ENCODE data around the gene MAMLD1. TPM values are rescaled to one million over a fixed set of nuclear protein-coding genes. Genes with fewer than 3 reads are reported as not detected.

Gene MAMLD1
- total and polyA plus RNA-seq, 2 experiments from 2014 or later, result 4.1 to 9.0 TPM

DNA sequence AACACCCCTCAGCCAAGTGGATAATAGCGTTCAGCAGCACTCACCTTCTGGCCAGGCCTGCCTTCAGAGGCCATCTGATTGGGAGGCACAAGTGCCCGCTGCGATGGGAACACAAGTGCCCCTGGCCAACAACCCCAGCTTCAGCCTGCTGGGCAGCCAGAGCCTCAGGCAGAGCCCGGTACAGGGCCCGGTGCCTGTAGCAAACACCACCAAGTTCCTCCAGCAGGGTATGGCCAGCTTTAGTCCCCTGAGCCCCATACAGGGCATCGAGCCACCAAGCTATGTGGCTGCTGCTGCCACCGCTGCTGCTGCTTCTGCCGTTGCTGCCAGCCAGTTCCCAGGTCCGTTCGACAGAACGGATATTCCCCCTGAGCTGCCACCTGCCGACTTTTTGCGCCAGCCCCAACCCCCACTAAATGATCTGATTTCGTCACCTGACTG is 149.4 kb downstream of the MAMLD1 start:
- Histone ChIP-seq H3K36me3 (ENCODE audit: low read depth) (no peaks in the 10 kb centered on the region), H3K4me3 (no peak overlapping the region), H3K27ac (no peak overlapping the region), H2AFZ (no peak overlapping the region), H3K9ac (no peak overlapping the region), H3K9me3 (ENCODE audit: low read depth) (no peaks in the 10 kb centered on the region), H3K4me2 (ENCODE audit: unreplicated experiment) (no peak overlapping the region), H3K27me3 (replicated peaks; ENCODE audit: insufficient read depth) (no peaks in the 10 kb centered on the region), H3K9me2 (ENCODE audit: insufficient read depth) (no peaks in the 10 kb centered on the region), H4K20me1 (ENCODE audit: insufficient read depth) (no peaks in the 10 kb centered on the region), H3K79me2 (ENCODE audit: insufficient read depth) (no peaks in the 10 kb centered on the region), H3K4me1 (ENCODE audit: insufficient read depth) (peaks cover 5% of the 10 kb centered on the region), H3F3A (ENCODE audit: insufficient read depth) (no peaks in the 10 kb centered on the region)
- in situ Hi-C loops (cut with MboI), result no loop called here
- TF ChIP-seq EZH2 (IDR thresholded peaks at IDR 0.05; ENCODE audit: insufficient read depth, poor library complexity, severe bottlenecking), result no peak
- TF ChIP-seq EZH2phosphoT487 (IDR thresholded peaks at IDR 0.05; ENCODE audit: insufficient read depth, low read depth), result no peak
- 84 to 85% methylated on average over 11 to 13 of the region's 14 CpGs for WGBS, 2 experiments (ENCODE audit: low coverage in 1 of 2, low lambda C conversion rate in 2 of 2, missing lambda C conversion rate in 2 of 2)
- no peak for DNase-seq

DNA sequence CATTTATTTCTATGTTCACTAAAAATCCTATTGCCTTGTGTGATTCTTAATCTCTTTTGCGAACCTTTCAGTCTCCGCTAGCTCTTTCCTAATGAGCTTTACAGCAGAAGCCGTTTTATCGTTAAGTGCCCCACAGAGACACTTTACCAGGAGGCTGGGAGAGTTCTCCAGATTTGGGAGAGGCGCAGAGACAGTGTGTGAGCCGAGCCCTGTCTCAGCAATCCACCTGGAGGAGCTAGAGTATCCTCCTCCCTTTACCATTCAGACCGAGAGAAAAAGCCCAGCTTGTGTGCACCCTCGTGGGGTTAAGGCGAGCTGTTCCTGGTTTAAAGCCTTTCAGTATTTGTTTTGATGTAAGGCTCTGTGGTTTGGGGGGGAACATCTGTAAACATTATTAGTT is 150.4 kb downstream of the MAMLD1 start:
- in situ Hi-C loops (cut with MboI), result no loop called here
- Histone ChIP-seq H3K36me3 (ENCODE audit: low read depth) (no peaks in the 10 kb centered on the region), H3K9me2 (ENCODE audit: insufficient read depth) (no peaks in the 10 kb centered on the region), H3K79me2 (ENCODE audit: insufficient read depth) (no peaks in the 10 kb centered on the region), H3K9me3 (ENCODE audit: low read depth) (no peaks in the 10 kb centered on the region), H3K4me3 (no peak overlapping the region), H3F3A (ENCODE audit: insufficient read depth) (no peaks in the 10 kb centered on the region), H4K20me1 (ENCODE audit: insufficient read depth) (no peaks in the 10 kb centered on the region), H3K9ac (no peak overlapping the region), H2AFZ (no peak overlapping the region), H3K4me2 (ENCODE audit: unreplicated experiment) (no peak overlapping the region), H3K27me3 (replicated peaks; ENCODE audit: insufficient read depth) (no peaks in the 10 kb centered on the region), H3K27ac (no peak overlapping the region), H3K4me1 (ENCODE audit: insufficient read depth) (peaks cover 5% of the 10 kb centered on the region)
- WGBS, 2 experiments (ENCODE audit: low coverage in 1 of 2, low lambda C conversion rate in 2 of 2, missing lambda C conversion rate in 2 of 2), result 67 to 78% methylated on average over 8 to 9 of the region's 9 CpGs
- no peak for TF ChIP-seq EZH2phosphoT487 (IDR thresholded peaks at IDR 0.05; ENCODE audit: insufficient read depth, low read depth)
- no peak for TF ChIP-seq EZH2 (IDR thresholded peaks at IDR 0.05; ENCODE audit: insufficient read depth, poor library complexity, severe bottlenecking)
- no peak for DNase-seq

DNA sequence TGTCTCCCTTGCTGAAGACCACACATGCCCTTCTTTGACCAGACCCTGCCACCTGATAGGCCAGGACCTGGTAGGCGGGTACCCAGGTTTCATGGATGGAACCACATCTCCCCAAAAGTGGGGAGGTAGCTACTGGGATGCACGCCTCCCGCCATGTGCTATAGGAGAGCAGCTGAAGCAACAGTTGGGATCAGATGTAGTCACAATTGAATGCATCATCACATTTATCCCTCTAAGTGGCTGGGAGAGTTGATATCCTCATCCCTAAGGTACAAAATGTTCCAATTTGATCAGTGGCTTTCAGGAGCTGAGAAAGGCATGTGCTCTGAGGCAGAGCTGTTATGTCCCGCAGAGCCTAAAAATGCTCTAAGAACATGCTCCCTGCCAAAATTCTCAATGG is 151.3 kb downstream of the MAMLD1 start:
- Histone ChIP-seq H3K4me2 (ENCODE audit: unreplicated experiment) (no peak overlapping the region), H4K20me1 (ENCODE audit: insufficient read depth) (no peaks in the 10 kb centered on the region), H3K79me2 (ENCODE audit: insufficient read depth) (no peaks in the 10 kb centered on the region), H3K4me1 (ENCODE audit: insufficient read depth) (peaks cover 5% of the 10 kb centered on the region), H3K27ac (no peak overlapping the region), H3K4me3 (no peak overlapping the region), H3K27me3 (replicated peaks; ENCODE audit: insufficient read depth) (no peaks in the 10 kb centered on the region), H3K9me2 (ENCODE audit: insufficient read depth) (no peaks in the 10 kb centered on the region), H3K9ac (no peak overlapping the region), H2AFZ (no peak overlapping the region), H3K36me3 (ENCODE audit: low read depth) (no peaks in the 10 kb centered on the region), H3F3A (ENCODE audit: insufficient read depth) (no peaks in the 10 kb centered on the region), H3K9me3 (ENCODE audit: low read depth) (no peaks in the 10 kb centered on the region)
- in situ Hi-C loops (cut with MboI), result no loop called here
- no peak for TF ChIP-seq EZH2 (IDR thresholded peaks at IDR 0.05; ENCODE audit: insufficient read depth, poor library complexity, severe bottlenecking)
- no peak for TF ChIP-seq EZH2phosphoT487 (IDR thresholded peaks at IDR 0.05; ENCODE audit: insufficient read depth, low read depth)
- no peak for DNase-seq
- 96 to 100% methylated on average over 3 to 4 of the region's 4 CpGs for WGBS, 2 experiments (ENCODE audit: low coverage in 1 of 2, low lambda C conversion rate in 2 of 2, missing lambda C conversion rate in 2 of 2)

DNA sequence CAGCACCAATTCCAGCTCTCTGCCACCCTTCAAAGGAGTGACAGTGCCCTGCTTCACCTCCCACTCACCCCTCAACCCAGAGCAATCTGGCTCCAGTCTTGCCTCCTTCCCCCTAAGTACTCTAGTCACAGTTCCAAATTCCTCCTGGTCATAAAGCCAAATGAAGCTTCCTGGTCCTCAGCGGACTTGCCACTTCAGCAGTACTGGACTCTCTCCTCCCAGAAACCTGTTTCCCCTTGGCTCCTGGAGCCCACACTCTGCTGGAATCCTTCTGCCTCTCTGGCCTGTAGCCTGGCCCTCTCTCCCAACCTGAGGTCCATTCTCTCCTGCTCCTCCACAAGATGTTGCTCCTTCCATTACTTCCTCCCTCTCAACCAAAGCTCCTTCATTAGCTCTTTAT is 152.7 kb downstream of the MAMLD1 start:
- TF ChIP-seq EZH2phosphoT487 (IDR thresholded peaks at IDR 0.05; ENCODE audit: insufficient read depth, low read depth) (no peak), EZH2 (IDR thresholded peaks at IDR 0.05; ENCODE audit: insufficient read depth, poor library complexity, severe bottlenecking) (no peak)
- no peaks in the 10 kb centered on the region for H3K27me3 ChIP-seq (replicated peaks; ENCODE audit: insufficient read depth)
- no peak overlapping the region for H2AFZ ChIP-seq
- H3K4me2 ChIP-seq (ENCODE audit: unreplicated experiment), result no peak overlapping the region
- no peak overlapping the region for H3K27ac ChIP-seq
- no peak overlapping the region for H3K4me3 ChIP-seq
- no peaks in the 10 kb centered on the region for H3K79me2 ChIP-seq (ENCODE audit: insufficient read depth)
- 82% methylated on average over 1 of the region's 1 CpG; no CpG with 5 or more reads in 1 of the 2 experiments for WGBS, 2 experiments (ENCODE audit: low coverage in 1 of 2, low lambda C conversion rate in 2 of 2, missing lambda C conversion rate in 2 of 2)
- no peaks in the 10 kb centered on the region for H3K9me2 ChIP-seq (ENCODE audit: insufficient read depth)
- H4K20me1 ChIP-seq (ENCODE audit: insufficient read depth), result no peaks in the 10 kb centered on the region
- no peak for DNase-seq
- in situ Hi-C loops (cut with MboI), result no loop called here
- H3K4me1 ChIP-seq (ENCODE audit: insufficient read depth), result peaks cover 5% of the 10 kb centered on the region
- no peaks in the 10 kb centered on the region for H3K36me3 ChIP-seq (ENCODE audit: low read depth)
- H3K9me3 ChIP-seq (ENCODE audit: low read depth), result no peaks in the 10 kb centered on the region
- H3F3A ChIP-seq (ENCODE audit: insufficient read depth), result no peaks in the 10 kb centered on the region
- no peak overlapping the region for H3K9ac ChIP-seq
